Nephron progenitor cell (in vitro differentiated cells): Measurements from ENCODE around the gene BCL6B.

ENCODE experiments used
- DNase-seq: peaks from one replicate; pipeline ENCODE4 v3.0.0; 2021
- H3K27ac Mint-ChIP-seq: 2 replicates; pipeline ENCODE4 v1.8.0; 2021; ENCODE audit warnings: mild to moderate bottlenecking, moderate library complexity, mixed read lengths
- H3K27me3 Mint-ChIP-seq: 2 replicates; pipeline ENCODE4 v1.8.0; 2021; ENCODE audit warnings: mild to moderate bottlenecking, low read depth, mixed read lengths; ENCODE audit not compliant: poor library complexity
- H3K36me3 Mint-ChIP-seq: 2 replicates; pipeline ENCODE4 v1.8.0; 2021; ENCODE audit warnings: low read depth, mixed read lengths
- H3K4me1 Mint-ChIP-seq: 2 replicates; pipeline ENCODE4 v1.8.0; 2021; ENCODE audit warnings: mixed read lengths
- H3K4me3 Mint-ChIP-seq: 2 replicates; pipeline ENCODE4 v1.8.0; 2021; ENCODE audit warnings: mild to moderate bottlenecking, moderate library complexity, mixed read lengths
- H3K9me3 Mint-ChIP-seq: 2 replicates; pipeline ENCODE4 v1.8.0; 2021; ENCODE audit warnings: mild to moderate bottlenecking, moderate library complexity, mixed read lengths
- CTCF ChIP-seq: fragments of 200-600 bp; sonication (generic); IDR thresholded peaks from 2 replicates; pipeline ENCODE4 v1.5.0; 2021; ENCODE audit warnings: antibody characterized with exemption

BCL6B gene

GRCh38 chr17:7034955-7035590, 12.2 kb downstream of the BCL6B start:
- H3K27ac Mint-ChIP-seq = peak overlapping the region; percentile 93
- peaks cover 43% of the 10 kb centered on the region for H3K4me1 Mint-ChIP-seq
- peak overlapping the region; percentile 97 for H3K4me3 Mint-ChIP-seq
- no peak for DNase-seq
- H3K9me3 Mint-ChIP-seq = no peaks in the 10 kb centered on the region
- no peak for TF ChIP-seq CTCF
- H3K36me3 Mint-ChIP-seq = no peaks in the 10 kb centered on the region
- peaks cover 14% of the 10 kb centered on the region for H3K27me3 Mint-ChIP-seq

- Mint-ChIP-seq H3K36me3 (no peaks in the 10 kb centered on the region), H3K4me3 (peak within 1 kb of the TSS; percentile 97), H3K4me1 (peaks cover 43% of the 10 kb centered on the region), H3K9me3 (no peaks in the 10 kb centered on the region), H3K27ac (peak within 1 kb of the TSS; percentile 93), H3K27me3 (peaks cover 9% of the 10 kb centered on the region)
- TF ChIP-seq CTCF = no peak
- DNase-seq = peak; percentile 92
Observed at GRCh38 chr17:7035591-7036368, 12.9 kb downstream of the BCL6B start, which contains the start of gene SLC16A13. TSS of gene SLC16A13 (plus strand) at chr17:7036015. CDS start at chr17:7036383, 368 bp downstream.

- Mint-ChIP-seq H3K27ac (peak overlapping the region; percentile 68), H3K9me3 (no peaks in the 10 kb centered on the region), H3K4me3 (peak overlapping the region; percentile 72), H3K27me3 (peaks cover 17% of the 10 kb centered on the region), H3K36me3 (no peaks in the 10 kb centered on the region), H3K4me1 (peaks cover 64% of the 10 kb centered on the region)
- TF ChIP-seq CTCF = no peak
- no peak for DNase-seq
Observed at GRCh38 chr17:7038025-7038862, 15.4 kb downstream of the BCL6B start.

GRCh38 chr17:7039832-7040231, 17.0 kb downstream of the BCL6B start:
- Mint-ChIP-seq H3K9me3 (no peaks in the 10 kb centered on the region), H3K36me3 (no peaks in the 10 kb centered on the region), H3K4me3 (no peak overlapping the region), H3K27ac (peak overlapping the region; percentile 36), H3K4me1 (peaks cover 62% of the 10 kb centered on the region), H3K27me3 (peaks cover 27% of the 10 kb centered on the region)
- DNase-seq = no peak
- TF ChIP-seq CTCF = no peak

GRCh38 chr17:7041607-7042500, 19.0 kb downstream of the BCL6B start:
- H3K9me3 Mint-ChIP-seq = no peaks in the 10 kb centered on the region
- DNase-seq = peak; percentile 49
- H3K4me3 Mint-ChIP-seq = peak overlapping the region; percentile 70
- H3K27me3 Mint-ChIP-seq = peaks cover 30% of the 10 kb centered on the region
- no peak overlapping the region for H3K27ac Mint-ChIP-seq
- no peaks in the 10 kb centered on the region for H3K36me3 Mint-ChIP-seq
- TF ChIP-seq CTCF = no peak
- peaks cover 58% of the 10 kb centered on the region for H3K4me1 Mint-ChIP-seq
